ENCODE data around the gene RCAN2.
"Not testable (repeated sequence)": the region's sequence is repeated elsewhere in the genome, so short reads cannot be mapped to it uniquely, and the experiment has no call there.

The RCAN2 gene

GRCh38 chr6:46440141-46440540 lies 51.1 kb downstream of the RCAN2 start:
- no peak for DNase-seq

DNA sequence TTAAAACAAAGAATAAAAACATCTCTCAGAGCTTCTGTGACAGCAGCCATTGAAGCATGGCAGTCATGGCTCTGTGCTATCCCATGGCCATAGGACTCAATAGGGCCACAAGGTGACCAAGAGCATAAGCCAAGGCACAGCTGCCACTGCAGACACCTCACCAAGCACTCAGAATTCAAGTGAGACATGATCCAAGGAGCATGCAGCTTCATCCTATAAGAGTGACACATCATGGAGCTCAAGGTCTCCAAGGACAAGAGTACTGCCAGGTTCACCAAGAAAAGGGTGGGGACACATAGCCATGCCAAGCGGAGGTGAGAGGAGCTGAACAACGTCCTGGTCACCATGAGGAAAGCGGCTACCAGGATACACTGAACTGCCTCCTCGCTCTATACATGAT lies 53.0 kb downstream of the RCAN2 start:
- no peak for DNase-seq

DNA sequence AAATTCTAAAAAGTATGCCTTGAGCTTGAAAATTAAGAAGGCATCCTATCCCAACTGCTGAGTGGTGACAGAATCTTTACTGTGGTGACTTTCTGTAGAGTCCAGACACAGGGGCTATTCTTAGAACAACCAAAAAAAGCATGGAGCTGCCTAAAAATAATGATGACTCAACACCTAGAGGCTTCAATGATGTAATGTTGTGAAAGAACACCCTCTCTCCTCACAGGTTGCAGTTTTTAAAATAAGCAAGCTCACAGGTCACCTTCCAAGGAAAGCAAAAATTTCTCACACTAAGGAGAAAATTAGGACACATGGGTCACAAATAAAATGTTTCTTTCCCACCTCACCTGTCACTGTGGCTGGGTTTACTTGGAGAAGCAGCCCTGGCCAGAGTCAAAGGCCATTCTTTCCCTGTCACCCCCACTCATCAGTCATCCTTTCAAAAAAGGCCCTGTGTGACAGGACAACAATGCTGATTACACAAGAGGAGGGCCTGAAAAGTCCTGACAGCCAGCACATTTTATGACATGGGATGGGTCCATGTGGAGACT lies 53.5 kb downstream of the RCAN2 start:
- no peak for DNase-seq

- no peak for DNase-seq
These were observed 68.6 kb downstream of the RCAN2 start for GRCh38 chr6:46422619-46423018.

DNA sequence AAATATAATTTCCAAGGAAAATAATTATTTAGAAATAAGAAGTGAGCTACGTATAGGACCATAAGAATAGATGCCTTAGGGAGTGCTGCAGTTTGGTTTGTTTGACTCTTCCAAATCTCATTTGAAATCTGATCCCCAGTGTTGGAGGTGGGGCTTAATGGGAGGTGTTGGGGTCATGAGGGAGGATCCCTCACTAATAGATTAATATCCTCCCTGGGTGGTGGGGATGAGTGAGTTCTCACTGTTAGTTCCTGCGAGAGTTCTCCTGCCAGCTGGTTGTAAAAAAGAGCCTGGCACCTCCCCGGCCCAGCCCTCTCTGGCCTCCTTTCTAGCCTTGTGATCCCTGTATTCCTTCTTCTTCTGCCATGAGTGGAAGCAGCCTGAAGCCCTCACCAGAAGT lies 69.3 kb downstream of the RCAN2 start:
- DNase-seq: no peak

DNA sequence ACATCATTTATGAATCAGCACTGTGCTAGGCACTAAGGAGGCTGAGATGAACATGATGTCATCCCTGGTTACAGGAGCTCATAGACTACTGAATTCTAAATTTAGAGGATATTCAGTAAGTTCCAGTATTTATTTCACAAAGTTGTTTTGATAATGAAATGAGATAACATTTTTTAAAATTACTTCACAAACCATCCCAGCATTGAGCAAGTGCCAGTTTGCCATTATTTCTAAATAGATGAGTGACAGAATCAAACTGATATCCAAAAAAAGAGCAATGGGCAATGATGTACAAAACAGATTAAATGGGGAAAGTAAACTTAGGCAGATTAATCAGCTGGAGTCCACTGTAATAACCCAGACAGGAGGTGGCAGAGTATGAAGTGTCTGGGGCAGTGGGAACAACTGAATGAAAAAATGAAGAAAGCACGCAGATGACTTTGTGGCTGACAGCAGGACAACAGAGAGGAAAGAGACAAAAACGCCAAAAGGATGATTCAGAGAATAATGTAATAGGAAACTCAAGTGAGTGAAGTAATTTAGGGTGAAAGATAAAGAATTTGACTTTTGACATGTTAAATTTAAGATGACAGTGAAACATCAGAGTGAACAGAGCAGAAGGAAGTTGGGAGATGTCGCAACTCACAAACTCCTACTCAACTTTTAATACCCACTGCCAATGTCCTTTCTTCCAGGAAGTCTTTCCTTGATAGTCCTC lies 70.2 kb downstream of the RCAN2 start:
- DNase-seq: no peak

DNA sequence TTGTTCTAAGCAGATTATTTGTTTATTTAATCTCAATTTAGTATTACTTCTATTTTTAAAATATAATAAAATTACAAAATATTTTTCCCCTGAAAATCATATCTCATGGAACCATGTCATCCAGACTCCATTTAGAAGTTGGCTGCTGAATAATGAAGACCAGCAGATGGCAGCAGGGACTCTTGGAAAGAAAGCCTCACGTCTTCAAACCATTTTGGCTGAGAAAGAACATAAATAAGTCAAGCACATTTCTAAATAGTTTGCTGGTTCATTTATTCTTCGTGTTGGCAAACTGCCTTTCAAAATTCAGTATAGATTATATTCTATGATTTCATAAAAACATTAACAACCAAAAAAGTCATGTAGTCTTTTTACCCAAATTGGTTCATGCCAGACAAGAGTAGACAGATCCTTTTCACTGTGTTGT lies 71.7 kb downstream of the RCAN2 start:
- DNase-seq: peak; percentile 91

DNA sequence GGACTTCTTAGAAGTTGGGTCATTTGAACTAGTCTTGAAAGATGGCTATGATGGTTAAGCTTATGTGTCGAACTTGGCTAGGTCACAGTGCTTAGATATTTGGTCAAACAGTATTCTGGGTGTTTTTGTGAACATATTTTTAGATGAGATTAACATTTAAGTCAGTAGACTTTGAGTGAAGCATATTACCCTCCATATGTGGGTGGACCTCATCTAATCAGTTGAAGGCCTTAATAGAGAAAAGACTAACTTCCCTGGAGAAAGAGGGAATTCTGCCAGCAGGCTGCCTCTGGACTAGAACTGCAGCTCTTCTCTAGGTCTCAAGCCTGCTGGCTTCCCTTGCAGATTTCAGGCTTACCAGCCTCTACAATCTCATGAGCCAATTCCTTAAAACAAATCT lies 76.9 kb downstream of the RCAN2 start:
- DNase-seq: no peak

DNA sequence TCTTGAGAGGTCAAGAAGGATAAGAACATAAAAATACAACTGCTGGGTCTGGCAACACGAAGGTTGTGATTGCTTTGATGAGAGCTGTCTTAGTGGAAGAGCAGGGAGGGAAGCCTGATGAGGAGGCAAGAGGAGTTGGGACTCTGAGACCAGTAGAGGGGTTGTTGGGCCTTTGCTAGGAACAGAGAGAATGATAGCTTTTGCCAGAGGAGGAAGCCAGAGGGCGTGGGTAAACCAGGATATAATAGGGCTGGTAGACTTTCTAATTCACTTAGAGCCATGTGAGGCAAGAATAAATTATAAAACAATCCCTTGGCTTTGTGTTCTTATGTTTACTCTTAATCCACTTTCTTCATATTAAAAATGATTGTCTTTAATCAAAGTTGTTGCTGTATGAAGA lies 78.6 kb downstream of the RCAN2 start:
- no peak for DNase-seq

GRCh38 chr6:46411456-46412197 lies 79.6 kb downstream of the RCAN2 start:
- no peak for DNase-seq

DNA sequence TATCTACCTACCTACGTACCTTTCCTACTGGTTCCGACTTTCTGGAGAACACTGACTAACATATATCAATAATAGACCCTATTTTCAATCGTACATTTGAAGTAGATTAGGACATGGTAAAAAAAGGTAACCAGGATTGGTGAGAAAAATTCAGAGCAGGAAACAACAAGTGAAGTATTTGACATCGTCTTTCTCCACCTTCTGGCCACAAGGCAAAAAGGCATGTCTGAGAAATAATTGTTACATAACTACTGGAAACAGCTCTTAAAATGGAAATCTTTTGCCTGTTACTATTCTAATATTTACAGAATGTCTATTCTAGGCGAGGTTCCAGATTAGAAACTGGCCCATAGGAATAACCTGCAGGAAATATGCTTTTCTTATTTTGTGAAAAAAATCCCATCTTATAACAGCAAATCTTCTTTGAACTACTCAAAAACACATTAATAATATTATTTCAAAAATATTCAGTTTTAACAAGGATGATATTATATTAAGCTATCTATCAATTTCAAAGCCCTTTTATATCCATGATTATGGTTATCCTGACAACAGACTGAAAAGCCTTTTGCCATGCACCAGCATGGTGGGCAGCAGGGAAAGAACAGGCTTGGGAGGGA lies 80.8 kb downstream of the RCAN2 start:
- DNase-seq: no peak

DNA sequence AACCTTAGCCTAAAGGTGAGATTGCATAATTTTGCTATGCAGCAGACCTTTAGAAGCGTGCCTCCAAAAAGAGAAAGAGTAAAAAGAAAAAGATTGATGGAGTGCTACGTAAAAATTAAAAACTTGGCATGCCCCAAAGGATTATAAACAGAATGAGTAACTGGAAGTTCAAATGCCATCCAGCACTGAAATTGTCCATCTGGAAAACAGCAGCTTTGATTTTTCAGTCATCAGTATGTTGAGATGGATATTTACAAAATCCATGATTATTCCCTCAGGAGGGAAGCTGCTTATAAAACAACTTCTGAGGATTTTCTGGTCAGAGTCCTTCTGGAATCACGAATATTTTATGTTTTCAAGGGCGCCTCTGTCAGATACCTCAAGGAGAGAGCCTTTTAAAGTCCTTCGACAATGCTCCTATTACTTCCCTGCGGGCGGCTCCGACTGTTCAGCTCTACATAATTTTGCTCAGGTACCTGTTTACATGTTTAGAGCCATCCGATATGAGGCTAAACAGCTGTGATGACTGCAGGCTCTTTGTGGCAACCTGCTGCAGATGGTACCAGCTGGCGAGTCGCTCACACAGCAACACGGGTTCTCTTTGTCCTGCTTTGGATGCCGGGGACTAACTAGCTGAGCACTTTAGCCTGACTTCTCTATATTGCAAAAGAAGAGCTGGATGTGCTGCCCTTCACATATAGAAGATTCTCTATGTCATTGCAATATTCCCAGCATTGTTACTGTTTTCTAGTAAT lies 83.3 kb downstream of the RCAN2 start:
- no peak for DNase-seq

GRCh38 chr6:46407246-46407645 lies 84.0 kb downstream of the RCAN2 start:
- DNase-seq: no peak

- DNase-seq: not testable (repeated sequence)
These were observed 85.5 kb downstream of the RCAN2 start for GRCh38 chr6:46405620-46406180.

DNA sequence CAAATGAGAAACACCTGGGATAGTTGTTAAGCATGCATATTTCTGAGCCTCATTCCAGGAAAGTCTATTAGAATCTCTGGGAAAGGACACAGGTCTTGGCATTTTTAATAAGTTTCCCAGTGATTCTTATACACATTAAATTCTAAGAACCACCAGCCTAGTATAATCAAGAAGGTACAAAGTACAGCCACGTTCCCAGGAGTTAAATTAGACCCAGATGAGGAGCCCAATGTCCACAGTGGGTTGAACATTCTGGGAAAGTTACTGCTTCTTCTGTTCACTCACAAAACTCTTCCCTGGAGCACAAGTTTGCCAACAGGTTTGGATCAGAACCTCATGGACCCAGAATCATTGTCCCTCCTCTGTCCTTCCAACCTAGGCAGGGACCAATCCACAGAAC lies 90.4 kb downstream of the RCAN2 start:
- no peak for DNase-seq

DNA sequence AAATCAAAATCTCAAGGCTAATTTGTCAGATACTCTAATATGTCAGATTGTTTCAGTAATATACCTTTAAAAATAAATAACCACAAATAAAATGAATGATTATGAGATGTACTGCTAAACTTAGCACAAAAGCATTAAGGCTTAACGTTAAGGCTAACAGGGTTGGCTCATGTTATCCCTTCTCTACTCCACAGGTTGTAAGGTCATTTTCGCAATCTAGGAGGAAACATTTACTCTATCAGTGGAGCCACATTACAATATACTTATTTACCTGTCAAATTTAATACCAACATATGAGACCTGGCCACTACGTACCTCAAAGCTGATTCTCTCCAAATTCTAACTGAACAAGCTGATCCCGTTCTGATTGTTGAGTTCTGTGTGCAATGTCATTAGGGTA lies 95.7 kb downstream of the RCAN2 start:
- DNase-seq: no peak

DNA sequence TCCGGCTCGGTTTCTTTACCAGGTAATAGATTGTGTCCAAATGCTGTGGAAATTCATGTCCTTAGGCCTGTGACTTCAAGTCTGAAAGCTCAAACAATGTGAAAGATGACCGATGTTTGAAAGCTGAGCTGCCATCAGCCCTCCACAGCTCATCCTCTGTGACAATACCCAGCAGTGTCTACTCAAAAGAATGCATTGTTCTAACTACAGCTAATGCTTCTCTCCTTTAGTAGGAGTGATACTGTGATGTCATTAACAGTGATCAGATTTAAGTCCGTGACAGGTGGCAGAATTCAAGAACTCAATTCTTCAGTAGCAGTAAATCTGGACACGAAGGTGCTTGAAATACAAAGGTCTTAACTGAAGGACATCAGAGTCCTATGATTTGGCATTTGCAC lies 97.3 kb downstream of the RCAN2 start:
- peak; percentile 39 for DNase-seq

DNA sequence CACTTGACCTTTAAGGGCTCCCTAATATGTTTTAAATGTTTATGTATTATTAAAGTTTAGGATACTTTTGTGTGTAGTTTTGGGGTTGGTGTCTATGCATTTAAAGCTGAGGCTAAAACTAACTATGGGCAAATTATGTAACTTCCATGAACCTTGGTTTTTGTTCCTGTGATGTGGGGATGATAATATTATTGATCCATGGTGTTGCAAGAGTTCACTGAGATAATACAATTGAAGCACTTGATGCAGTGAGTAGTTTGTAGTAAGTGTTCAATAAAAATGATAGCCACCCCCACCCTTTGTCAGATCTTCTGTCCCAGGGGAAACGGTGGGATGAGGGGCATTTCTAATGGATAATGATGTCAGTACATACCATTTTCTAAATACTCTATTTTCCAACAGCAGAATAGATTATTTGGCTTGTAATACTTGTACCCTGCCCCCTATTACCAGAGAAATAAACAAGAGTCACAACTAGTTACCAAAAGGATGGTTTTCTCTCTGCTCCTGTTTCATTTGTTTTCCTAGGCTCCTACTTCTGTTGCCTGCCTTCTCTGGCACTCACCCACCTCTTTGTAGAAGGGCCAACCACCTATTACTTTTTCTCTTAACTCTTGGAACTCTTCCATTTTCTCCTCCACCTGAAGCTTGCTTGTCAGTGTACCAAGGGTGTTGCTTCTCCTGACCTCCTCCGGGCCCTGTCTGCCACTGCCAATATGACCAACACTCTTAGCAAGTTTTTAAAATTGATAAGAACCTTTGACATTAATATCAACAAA lies 97.9 kb downstream of the RCAN2 start:
- no peak for DNase-seq

GRCh38 chr6:46392294-46392693 lies 99.0 kb downstream of the RCAN2 start:
- DNase-seq: no peak

- DNase-seq: peak; percentile 19
These were observed 100.9 kb downstream of the RCAN2 start for GRCh38 chr6:46390153-46390876.

DNA sequence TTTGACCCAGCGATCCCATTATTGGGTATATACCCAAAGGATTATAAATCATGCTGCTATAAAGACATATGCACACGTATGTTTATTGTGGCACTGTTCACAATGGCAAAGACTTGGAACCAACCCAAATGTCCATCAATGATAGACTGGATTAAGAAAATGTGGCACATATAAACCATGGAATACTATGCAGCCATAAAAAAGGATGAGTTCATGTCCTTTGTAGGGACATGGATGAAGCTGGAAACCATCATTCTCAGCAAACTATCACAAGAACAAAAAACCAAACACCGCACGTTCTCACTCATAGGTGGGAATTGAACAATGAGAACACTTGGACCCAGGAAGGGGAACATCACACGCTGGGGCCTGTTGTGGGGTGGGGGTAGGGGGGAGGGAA lies 103.5 kb downstream of the RCAN2 start:
- DNase-seq: not testable (repeated sequence)

All from eye (tissue), 1 donor.